Sigmoid colon (tissue), 4 donors: Measurements from ENCODE around the gene OVCH2.

Source experiments
- EP300 ChIP-seq, 4 donors: sonication (generic); formaldehyde crosslinking; IDR thresholded peaks; one replicate each; pipeline ENCODE4 v1.6.1; 2017; ENCODE audit warnings: antibody characterized with exemption in 4 of 4
- POLR2A ChIP-seq, 2 donors: fragments of 450-650 bp; IDR thresholded peaks; one replicate each; pipeline ENCODE4 v1.6.1; 2016; ENCODE audit warnings: antibody characterized with exemption in 2 of 2, mild to moderate bottlenecking in 2 of 2, moderate library complexity in 2 of 2
- POLR2AphosphoS5 ChIP-seq, 4 donors: sonication (generic); formaldehyde crosslinking; IDR thresholded peaks; one replicate each; pipeline ENCODE4 v1.6.1; 2017; ENCODE audit warnings: antibody characterized with exemption in 4 of 4
- TF ChIP-seq, protein P1 (sequence below), 4 experiments: fragments of 450-650 bp in 3 of 4; fragments of 200-600 bp in 1 of 4; IDR thresholded peaks; one replicate each; pipeline ENCODE4 v1.5.1; 2016 to 2019; ENCODE audit warnings: antibody characterized with exemption in 4 of 4, mild to moderate bottlenecking in 3 of 4, moderate library complexity in 2 of 4

DNA sequence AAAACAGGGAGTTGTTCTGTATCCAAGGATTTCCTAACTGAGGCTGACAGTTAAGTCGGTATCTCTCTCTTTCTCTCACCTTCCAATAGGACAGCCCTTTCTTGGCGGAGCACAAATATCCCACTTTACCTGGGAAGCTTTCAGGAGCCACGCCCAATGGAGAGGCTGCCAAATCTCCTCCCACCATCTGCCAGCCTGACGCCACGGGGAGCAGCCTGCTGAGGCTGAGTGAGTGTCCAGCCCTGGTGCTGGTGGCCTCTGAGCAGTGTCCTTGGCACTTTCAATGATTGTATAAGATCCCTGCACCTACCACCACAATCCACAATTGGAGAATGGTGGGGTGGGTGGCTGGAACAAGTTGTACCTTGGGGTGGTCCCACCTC lies 66.6 kb downstream of the OVCH2 start:
- no peak for TF ChIP-seq POLR2A (IDR thresholded peaks at IDR 0.05)
- TF ChIP-seq, protein P1, sequence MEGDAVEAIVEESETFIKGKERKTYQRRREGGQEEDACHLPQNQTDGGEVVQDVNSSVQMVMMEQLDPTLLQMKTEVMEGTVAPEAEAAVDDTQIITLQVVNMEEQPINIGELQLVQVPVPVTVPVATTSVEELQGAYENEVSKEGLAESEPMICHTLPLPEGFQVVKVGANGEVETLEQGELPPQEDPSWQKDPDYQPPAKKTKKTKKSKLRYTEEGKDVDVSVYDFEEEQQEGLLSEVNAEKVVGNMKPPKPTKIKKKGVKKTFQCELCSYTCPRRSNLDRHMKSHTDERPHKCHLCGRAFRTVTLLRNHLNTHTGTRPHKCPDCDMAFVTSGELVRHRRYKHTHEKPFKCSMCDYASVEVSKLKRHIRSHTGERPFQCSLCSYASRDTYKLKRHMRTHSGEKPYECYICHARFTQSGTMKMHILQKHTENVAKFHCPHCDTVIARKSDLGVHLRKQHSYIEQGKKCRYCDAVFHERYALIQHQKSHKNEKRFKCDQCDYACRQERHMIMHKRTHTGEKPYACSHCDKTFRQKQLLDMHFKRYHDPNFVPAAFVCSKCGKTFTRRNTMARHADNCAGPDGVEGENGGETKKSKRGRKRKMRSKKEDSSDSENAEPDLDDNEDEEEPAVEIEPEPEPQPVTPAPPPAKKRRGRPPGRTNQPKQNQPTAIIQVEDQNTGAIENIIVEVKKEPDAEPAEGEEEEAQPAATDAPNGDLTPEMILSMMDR (IDR thresholded peaks at IDR 0.05) = no peak
- no peak for TF ChIP-seq EP300 (IDR thresholded peaks at IDR 0.05)
- TF ChIP-seq POLR2AphosphoS5 (IDR thresholded peaks at IDR 0.05) = no peak
